GM11168 (cell line): Measurements from ENCODE around the gene SCAF1.

Experiments used
- in situ Hi-C: fragments of 300-500 bp; cut with MboI; formaldehyde crosslinking; loops from one replicate; pipeline ENCODE4 v1.12.0; 2022; ENCODE audit warnings: low sequenced_read_pairs; ENCODE audit not compliant: unreplicated experiment

Gene SCAF1, protein sequence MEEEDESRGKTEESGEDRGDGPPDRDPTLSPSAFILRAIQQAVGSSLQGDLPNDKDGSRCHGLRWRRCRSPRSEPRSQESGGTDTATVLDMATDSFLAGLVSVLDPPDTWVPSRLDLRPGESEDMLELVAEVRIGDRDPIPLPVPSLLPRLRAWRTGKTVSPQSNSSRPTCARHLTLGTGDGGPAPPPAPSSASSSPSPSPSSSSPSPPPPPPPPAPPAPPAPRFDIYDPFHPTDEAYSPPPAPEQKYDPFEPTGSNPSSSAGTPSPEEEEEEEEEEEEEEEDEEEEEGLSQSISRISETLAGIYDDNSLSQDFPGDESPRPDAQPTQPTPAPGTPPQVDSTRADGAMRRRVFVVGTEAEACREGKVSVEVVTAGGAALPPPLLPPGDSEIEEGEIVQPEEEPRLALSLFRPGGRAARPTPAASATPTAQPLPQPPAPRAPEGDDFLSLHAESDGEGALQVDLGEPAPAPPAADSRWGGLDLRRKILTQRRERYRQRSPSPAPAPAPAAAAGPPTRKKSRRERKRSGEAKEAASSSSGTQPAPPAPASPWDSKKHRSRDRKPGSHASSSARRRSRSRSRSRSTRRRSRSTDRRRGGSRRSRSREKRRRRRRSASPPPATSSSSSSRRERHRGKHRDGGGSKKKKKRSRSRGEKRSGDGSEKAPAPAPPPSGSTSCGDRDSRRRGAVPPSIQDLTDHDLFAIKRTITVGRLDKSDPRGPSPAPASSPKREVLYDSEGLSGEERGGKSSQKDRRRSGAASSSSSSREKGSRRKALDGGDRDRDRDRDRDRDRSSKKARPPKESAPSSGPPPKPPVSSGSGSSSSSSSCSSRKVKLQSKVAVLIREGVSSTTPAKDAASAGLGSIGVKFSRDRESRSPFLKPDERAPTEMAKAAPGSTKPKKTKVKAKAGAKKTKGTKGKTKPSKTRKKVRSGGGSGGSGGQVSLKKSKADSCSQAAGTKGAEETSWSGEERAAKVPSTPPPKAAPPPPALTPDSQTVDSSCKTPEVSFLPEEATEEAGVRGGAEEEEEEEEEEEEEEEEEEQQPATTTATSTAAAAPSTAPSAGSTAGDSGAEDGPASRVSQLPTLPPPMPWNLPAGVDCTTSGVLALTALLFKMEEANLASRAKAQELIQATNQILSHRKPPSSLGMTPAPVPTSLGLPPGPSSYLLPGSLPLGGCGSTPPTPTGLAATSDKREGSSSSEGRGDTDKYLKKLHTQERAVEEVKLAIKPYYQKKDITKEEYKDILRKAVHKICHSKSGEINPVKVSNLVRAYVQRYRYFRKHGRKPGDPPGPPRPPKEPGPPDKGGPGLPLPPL

DNA sequence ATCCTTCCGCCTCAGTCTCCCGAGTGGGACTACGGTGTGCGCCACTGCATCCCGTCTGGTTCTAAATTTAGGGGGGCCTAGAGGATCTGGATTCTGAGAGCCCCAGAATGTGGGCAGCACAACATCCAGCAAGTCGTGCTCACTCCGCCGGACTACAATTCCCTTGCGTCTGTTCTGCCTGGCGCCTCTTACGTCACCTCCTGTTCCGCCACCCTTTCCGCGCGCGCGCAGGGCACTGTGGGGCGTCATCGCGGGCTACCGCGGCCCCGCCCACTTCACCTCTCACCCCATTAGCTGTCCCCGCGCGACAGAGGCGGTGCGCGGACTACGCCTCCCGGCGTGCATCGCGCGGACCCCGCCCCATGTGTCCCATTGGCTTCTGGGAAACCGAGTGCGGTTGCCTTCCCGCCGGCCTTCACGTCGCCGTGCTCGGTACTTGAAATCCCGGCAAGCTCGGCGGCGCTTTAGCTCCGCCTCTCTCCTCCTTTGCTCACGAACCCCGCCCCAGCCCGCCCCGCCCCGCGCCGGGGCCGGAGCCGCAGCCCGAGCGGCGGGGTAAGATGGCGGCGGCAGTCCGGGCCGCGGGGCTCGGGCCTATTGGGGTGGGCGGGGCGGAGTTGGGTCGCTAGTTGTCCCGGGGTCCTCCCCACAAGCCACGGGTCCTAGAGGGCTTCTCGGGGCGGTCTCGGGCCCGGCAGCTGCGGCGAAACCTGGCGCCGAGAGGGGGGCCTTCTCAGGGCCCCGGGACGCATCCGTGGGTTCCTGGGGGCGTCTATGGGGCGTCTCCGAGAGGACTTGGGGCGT lies at the start of gene SCAF1:
Gene SCAF1, plus strand, starts transcription at position 522 of the 804 bp plus-strand sequence. CDS start 2,818 bp downstream, outside the sequence.
- in situ Hi-C loops: no loop called here

DNA sequence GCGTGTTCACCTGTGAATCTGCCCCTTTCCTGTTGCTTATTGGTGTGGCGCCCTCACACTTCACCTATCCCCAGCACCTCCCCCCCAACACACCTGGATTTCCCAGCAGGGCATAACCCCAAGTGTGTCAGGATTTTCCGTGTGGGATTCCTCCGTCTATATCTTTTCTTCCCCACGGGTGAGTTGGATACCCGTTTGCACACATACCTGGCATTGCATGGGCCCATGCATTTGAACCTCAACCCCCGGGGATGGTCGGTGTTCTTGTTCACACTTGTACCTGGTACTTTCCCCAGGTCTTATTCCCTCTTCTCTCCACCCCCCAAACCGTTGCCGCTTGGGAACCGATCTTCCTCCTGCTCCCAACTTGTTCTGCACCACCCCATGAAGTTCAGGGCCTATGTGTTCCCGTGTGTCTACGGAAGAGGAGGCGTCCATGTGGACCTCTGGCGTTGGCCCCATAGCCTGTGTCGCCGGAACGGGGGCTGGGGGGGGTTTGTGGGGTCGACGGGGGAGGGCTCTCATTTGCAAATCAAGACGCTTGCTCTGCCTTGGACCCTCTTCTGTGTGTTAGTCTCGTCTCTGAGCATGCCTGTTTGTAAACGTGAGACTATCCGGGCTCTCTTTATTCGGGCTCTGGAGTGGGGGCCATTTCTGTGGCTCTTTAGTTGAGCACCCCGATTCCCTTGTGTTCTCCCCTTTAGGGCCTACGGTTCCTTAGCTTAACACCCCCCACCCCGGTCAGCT lies 49.4 kb upstream of the SCAF1 start:
- in situ Hi-C loops: no loop called here

DNA sequence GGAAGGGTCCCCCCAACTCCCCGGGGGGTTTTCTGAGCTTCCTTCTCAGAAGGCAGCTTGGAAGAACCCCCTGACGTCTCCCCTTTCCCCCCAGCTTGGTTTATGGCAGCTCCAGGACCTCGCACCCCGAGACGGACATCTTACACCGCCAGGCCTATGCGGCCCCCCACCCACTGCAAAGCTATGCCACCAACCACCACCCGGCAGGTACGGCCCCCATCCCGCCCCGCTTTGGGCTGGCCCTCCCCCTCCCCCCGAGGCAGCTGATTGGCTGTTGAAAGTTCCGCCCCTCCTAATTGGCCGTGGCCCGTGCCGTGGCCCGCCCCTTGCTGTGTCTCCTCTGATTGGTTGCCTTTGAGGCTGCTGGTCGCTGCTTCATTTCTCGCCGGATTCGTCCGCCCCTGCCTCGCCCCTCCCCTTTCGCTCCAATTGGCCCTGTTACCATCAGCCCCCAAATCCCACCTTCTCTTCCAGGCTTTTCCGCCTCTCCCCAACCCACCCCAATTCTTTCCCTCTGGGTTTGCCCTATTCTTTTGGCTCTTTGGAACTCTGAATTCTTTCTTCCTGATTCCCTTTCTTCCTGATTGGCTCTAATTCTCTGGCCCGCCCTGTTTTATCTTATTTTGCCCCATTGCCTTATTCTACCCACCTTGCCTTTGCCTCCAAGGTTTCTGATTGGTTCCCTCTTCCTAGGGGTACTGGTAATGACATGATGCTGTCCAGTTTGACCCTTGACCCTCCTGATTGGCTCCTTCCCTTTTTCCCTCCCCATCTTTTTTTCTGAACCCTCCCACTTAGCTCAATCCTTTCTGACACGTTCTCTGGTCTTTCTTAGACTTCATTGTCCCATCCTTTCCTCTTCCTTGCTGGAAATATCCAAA lies 48.5 kb upstream of the SCAF1 start:
- in situ Hi-C loops: no loop called here

DNA sequence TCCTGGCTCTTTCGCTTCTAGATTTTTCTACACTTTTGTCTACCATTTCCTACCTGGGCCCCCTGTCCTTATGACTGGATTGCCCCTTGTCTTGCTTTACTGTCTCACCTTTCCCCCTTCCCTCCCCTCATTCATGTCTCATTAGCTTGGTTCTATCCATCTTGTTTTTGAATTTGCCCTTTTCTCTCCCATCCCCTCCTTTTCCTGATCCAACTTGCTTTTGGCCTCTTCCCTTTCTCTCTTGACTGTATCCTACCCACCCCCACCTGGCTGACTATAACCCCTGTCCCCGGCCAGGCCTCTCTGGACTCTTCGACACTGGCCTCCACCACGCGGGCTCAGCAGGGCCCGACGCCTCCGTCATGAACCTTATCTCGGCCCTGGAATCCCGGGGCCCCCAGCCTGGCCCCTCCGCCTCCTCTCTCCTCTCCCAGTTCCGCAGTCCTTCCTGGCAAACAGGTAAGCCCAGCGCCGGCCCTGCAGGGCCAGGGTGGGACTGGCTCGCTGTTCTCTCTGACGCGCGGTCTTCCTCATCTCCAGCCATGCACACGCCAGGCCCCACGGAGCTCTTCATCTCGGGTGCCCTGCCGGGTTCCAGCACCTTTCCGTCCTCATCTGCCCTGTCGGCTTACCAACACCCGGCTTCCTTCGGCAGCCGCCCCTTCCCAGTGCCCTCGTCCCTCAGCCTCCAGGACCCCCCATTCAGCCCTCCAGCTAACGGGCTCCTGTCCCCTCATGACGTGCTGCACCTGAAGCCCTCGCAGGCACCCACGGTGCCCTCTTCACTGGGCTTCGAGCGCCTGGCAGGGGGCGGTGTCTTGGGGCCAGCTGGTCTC lies 47.6 kb upstream of the SCAF1 start:
- in situ Hi-C loops: no loop called here

DNA sequence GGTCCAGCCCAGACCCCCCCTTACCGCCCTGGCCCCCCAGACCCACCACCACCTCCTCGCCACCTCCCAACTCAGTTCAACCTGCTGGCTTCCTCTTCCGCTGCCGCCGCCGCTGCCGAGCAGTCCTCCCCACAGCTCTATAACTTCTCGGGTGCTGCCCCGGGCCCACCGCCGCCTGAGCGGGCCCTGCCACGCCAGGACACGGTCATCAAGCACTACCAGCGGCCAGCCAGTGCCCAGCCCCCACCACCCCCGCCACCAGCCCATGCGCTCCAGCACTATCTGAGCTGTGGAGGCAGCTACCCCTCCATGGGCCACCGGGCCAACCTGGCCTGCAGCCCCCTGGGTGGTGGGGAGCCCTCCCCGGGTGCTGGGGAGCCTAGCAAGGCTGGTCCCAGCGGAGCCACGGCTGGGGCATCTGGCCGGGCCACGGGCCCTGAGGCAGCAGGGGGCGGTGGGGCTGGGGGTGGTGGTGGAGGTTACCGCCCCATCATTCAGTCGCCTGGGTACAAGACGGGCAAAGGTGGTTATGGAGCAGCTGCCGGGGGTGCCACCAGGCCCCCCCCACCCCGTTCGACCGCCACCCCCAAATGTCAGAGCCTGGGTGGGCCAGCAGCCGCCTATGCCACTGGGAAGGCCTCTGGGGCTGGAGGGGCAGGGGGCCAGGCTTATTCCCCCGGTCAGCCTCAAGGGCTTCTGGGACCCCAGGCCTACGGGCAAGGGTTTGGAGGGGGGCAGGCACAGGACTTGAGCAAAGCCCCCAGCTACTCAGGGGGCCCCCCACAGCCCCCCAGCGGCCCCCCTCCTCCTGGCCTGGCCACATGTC lies 46.8 kb upstream of the SCAF1 start:
- in situ Hi-C loops: no loop called here

DNA sequence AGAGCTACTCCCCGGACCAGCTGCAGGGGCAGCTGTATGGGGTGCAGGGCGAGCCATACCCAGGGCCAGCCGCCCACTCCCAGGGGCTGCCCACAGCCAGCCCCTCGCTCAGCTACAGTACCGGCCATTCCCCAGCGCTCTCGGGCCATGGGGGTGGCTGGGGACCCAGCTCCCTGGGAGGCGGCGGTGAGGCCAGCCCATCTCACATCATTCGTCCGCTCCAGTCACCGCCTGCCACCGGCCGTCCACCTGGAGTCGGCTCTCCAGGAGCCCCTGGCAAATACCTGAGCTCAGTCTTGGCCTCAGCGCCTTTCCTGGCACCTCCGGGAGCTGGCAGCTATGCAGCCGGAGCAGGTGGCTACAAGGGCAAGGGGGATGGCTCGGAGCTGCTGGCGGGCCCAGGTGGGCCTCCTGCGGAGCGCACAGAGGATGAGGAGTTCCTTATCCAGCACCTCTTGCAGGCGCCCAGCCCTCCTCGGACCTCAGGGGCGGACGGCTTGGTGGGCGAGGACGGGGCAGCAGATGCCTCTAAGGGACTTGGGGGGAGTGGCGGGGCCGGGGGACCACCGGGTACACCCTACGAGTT lies 46.1 kb upstream of the SCAF1 start:
- in situ Hi-C loops: no loop called here

DNA sequence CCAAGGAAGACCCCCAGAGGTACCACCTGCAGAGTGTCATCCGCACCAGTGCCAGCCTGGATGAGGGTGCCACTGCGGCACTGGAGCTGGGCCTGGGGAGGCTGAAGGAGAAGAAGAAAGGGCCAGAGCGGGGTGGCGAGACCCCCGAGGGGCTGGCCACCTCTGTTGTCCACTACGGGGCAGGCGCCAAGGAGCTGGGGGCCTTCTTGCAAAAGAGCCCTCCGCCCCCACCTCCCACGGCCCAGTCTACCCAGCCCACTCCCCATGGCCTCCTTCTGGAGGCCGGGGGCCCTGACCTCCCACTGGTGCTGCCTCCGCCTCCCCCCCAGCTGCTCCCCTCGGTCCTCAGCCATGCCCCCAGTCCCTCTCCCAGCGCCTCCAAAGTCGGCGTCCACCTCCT lies 45.6 kb upstream of the SCAF1 start:
- in situ Hi-C loops: no loop called here

DNA sequence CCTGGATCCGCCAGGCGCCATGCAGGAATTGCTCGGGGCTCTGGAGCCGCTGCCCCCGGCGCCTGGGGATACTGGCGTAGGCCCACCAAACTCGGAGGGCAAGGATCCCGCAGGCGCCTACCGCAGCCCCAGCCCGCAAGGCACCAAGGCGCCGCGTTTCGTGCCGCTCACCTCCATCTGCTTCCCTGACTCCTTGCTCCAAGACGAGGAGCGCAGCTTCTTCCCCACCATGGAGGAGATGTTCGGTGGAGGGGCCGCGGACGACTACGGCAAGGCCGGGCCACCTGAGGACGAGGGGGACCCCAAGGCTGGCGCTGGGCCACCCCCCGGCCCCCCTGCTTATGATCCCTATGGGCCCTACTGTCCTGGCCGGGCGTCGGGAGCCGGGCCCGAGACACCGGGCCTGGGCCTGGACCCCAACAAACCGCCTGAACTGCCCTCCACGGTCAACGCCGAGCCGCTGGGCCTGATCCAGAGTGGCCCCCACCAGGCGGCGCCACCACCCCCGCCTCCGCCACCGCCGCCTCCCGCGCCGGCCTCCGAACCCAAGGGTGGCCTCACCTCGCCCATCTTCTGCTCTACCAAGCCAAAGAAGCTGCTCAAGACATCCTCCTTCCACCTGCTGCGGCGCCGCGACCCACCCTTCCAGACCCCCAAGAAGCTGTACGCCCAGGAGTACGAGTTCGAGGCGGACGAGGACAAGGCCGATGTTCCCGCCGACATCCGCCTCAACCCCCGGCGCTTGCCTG lies 44.9 kb upstream of the SCAF1 start:
- in situ Hi-C loops: no loop called here

DNA sequence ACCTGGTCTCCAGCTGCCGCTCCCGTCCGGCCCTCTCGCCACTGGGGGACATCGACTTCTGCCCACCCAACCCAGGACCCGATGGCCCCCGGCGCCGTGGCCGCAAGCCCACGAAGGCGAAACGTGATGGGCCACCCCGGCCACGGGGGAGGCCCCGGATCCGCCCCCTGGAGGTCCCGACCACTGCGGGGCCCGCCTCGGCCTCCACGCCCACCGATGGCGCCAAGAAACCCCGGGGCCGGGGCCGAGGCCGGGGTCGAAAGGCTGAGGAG lies 44.4 kb upstream of the SCAF1 start:
- in situ Hi-C loops: no loop called here

DNA sequence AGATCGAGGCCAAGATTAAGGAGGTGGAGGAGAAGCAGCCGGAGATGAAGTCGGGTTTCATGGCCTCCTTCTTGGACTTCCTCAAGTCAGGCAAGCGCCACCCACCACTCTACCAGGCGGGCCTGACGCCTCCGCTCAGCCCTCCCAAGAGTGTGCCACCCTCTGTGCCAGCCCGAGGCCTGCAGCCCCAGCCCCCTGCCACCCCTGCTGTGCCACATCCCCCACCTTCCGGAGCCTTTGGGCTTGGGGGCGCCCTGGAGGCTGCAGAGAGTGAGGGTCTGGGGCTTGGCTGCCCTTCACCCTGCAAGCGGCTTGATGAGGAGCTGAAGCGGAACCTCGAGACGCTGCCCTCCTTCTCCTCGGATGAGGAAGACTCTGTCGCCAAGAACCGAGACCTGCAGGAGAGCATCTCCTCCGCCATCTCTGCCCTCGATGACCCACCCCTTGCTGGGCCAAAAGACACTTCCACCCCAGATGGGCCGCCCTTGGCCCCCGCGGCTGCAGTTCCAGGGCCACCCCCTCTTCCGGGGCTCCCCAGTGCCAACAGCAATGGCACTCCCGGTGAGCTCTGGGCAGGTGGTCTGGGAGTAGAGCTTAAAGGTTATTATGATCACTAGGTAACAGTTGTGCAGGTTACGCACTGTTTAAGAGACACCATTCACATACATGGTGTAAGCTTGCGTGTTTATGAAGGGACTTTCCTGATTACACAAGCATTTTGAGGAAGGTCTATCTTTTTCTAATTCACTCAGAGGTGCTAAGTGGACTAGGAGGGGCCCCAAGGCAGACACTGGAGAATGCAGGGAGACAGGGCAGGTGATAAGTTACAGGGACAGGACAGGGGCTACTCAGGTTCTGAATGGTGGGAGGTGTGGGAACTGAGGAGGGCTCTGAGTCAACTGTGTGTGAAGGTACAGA lies 42.4 kb upstream of the SCAF1 start:
- in situ Hi-C loops: no loop called here

DNA sequence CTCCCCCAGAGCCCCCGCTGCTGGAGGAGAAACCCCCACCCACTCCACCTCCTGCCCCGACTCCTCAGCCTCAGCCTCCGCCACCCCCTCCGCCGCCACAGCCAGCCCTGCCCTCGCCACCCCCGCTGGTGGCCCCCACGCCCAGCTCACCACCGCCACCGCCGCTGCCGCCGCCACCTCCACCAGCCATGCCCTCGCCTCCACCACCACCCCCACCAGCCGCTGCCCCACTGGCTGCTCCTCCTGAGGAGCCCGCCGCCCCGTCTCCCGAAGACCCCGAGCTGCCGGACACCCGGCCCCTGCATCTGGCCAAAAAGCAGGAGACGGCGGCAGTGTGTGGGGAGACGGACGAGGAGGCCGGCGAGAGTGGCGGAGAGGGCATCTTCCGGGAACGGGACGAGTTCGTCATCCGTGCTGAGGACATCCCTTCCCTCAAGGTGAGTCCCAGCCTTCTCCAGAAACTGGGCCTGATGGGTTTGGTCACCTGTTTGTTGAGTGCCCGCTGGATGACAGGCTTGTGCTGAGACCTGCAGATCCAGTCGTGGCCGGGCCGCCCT lies 40.4 kb upstream of the SCAF1 start:
- in situ Hi-C loops: no loop called here

DNA sequence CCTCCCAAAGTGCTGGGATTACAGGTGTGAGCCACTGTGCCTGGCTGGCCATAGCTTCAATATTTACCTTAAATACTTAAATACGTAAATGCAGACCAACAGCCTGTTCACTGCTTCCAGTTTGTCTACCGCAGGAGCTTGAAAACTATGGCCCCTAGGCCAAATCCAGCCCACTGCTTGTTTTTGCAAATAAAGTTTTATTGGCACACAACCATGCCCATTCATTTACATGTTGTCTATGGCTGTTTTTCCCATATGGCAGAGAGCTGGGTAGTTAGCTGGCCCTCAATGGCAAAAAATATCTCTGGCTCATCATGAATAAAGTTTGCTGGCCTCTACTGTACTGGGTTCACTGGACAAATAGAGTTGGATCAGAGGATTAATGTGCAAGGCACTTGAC lies 39.2 kb upstream of the SCAF1 start:
- in situ Hi-C loops: no loop called here

DNA sequence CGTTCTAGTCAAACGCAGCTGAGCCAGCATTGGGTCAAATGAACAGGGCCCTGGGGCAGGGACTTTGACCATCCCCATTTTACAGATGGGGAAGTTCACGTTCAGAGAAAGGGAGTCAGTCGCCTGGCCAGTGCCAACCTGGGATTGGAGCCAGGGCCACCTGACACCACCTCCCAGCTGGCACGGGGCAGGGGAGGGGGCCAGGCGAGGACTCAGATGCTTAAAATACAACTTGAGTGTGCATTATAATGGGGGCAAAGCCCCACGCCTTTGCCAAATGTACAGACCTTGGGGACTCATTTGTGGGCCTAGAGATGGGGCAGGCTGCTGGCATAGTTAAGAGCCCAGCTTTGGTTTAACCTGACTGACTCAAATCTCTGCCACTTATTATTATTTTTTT lies 36.4 kb upstream of the SCAF1 start:
- in situ Hi-C loops: no loop called here

DNA sequence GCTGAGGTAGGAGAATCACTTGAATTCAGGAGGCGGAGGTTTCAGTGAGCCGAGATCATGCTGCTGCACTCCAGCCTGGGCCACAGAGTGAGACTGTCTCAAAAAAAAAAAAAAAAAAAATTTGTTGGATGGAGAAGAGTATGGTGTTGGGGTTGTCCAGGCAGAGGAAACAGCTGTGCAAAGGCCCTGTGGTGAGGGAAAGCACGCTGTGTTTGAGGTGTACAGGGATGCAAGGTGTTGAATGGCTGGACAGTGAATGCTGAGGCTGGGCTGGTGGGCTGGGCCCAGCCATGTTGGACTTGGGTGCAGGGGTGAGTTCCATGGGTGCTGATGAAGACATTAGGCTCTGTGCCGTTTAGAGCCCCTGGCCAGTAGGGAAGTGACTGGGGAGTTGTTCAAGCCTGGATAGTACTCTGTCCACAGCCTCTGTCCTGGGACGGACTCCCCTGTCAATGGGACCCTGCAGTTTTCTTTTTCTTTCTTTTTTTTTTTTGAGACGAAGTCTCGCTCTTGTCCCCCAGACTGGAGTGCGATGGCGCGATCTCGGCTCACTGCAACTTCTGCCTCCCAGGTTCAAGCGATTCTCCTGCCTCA lies 32.4 kb upstream of the SCAF1 start:
- in situ Hi-C loops: no loop called here
